SK-N-MC (cell line): ENCODE results near the gene WASHC3.
"Not testable (repeated sequence)": the region's sequence is repeated elsewhere in the genome, so short reads cannot be mapped to it uniquely, and the experiment has no call there.

Source experiments
- DNase-seq: peaks from one replicate; pipeline ENCODE4 v3.0.0-alpha.2; 2011; ENCODE audit warnings: low read depth, low spot score
- H3K27ac ChIP-seq: fragments of 200-600 bp; sonication (generic); 2 replicates; pipeline ENCODE4 v1.5.1; 2016; ENCODE audit warnings: mixed run types
- H3K36me3 ChIP-seq: fragments of 200-600 bp; sonication (generic); 2 replicates; pipeline ENCODE4 v1.6.1; 2017; ENCODE audit warnings: antibody characterized with exemption, low read length, mixed read lengths; ENCODE audit not compliant: insufficient read depth
- H3K4me3 ChIP-seq: fragments of 200-600 bp; sonication (generic); 2 replicates; pipeline ENCODE4 v1.5.1; 2016
- H3K9ac ChIP-seq: fragments of 200-600 bp; sonication (generic); 2 replicates; pipeline ENCODE4 v1.8.0; 2017; ENCODE audit warnings: mixed run types, mixed read lengths; ENCODE audit not compliant: insufficient read length
- H3K9me3 ChIP-seq: fragments of 200-600 bp; sonication (generic); 2 replicates; pipeline ENCODE4 v1.6.1; 2017; ENCODE audit warnings: low read depth, mild to moderate bottlenecking, antibody characterized with exemption, low read length, moderate library complexity, mixed read lengths
- EZH2 ChIP-seq: fragments of 200-600 bp; sonication (generic); IDR thresholded peaks from one replicate; pipeline ENCODE4 v1.6.1; 2017; ENCODE audit warnings: antibody characterized with exemption
- FOXP2 ChIP-seq: optimal IDR thresholded peaks from 2 replicates; pipeline ENCODE3; 2011; ENCODE audit warnings: mild to moderate bottlenecking, moderate library complexity; ENCODE audit not compliant: insufficient read depth; ENCODE audit errors: extremely low read length, control extremely low read depth
- POLR2AphosphoS5 ChIP-seq: IDR thresholded peaks from 2 replicates; pipeline ENCODE4 v1.6.1; 2012; ENCODE audit warnings: mild to moderate bottlenecking, low read depth, low read length, borderline replicate concordance

WASHC3 gene, protein sequence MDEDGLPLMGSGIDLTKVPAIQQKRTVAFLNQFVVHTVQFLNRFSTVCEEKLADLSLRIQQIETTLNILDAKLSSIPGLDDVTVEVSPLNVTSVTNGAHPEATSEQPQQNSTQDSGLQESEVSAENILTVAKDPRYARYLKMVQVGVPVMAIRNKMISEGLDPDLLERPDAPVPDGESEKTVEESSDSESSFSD

DNA sequence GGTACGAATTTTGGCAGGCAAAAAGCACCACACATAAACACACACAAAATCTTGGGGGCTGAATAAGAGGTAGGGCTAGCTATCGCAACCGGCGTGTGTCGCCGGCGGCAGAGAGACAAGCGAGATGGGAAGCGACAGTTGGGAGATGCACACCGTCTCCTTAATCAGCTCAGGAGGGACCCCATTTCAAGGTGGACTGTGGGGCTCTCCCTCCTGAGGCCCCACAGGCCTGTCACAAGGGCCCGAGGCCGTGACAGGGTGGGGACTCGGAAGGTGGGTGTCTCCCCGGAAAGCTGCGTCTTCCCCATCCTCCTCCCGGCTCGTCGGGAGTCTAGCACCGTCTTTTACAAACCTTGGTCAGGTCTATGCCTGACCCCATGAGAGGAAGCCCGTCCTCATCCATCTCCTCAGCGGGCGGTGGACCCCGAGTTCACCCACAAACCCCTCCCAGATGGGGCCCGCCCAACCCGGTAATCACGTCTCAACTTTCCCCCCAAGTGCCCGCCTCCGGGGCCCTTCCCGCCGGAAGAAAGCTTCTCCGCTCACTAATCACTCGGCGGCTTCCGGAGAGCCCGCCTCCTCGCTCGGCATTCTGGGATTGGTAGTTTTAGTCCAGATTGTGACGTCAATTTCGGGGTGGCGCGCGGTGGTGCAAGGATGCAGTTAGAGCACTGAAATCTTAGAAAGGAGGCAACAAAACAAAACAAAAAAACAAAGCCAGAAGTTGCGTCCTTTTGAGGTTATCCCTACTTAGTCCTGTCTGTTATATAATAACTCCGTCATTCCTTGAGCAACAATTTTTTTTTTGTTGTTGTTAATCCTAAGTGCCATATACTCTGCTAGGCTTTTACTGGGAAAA lies at the start of gene WASHC3:
Gene WASHC3, minus strand, starts transcription at position 432 of the 859 bp plus-strand sequence. Its CDS starts 29 bp downstream, at position 403.
- Histone ChIP-seq H3K9ac (peak within 1 kb of the TSS; percentile 78), H3K4me3 (peak within 1 kb of the TSS; percentile 83), H3K9me3 (no peaks in the 10 kb centered on the region), H3K27ac (no peak within 1 kb of the TSS), H3K36me3 (no peaks in the 10 kb centered on the region)
- DNase-seq = peak; percentile 68
- TF ChIP-seq EZH2 (no peak), FOXP2 (peak; percentile 53), POLR2AphosphoS5 (peak; percentile 76)

DNA sequence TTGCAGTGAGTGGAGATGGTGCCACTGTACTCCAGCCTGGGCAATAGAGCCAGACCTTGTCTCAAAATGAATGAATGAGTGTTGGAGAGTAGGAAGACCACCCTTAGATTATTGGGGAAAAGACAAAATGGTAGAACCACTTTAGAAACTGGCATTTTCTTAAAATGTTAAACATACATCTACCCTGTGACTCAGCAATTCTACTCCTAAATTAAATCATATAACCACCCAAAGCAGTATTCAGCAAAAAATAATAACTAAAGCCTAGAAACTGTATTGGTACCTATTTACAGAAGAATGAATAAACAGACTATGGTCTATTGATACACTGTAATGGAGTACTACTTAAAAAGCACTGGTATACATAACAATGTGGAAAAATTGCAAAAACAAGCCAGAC lies 49.0 kb upstream of the WASHC3 start:
- H3K9ac ChIP-seq = no peak overlapping the region
- DNase-seq = no peak
- H3K9me3 ChIP-seq = peaks cover 9% of the 10 kb centered on the region; the same call in 1 of the 2 replicates
- H3K36me3 ChIP-seq = peaks cover 79% of the 10 kb centered on the region
- H3K4me3 ChIP-seq = no peak overlapping the region
- H3K27ac ChIP-seq = no peak overlapping the region
- TF ChIP-seq POLR2AphosphoS5 (no peak), EZH2 (no peak), FOXP2 (no peak)

DNA sequence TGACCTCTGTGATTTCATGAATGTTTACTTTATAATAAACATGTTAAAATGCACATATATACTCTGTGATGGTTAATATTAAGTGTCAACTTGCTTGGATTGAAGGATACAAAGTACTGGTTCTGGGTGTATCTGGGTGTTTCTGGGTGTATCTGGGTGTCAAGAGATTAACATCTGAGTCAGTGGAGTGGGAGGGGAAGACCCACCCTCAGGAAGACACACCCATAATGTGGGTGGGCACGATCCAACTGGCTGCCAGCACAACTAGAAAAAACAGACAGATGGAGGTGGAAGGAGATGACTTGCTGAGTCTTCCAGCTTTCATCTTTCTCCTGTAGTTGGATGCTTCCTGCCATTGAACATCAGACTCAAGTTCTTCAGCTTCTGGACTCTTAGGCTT lies 46.2 kb upstream of the WASHC3 start:
- Histone ChIP-seq H3K27ac (no peak overlapping the region), H3K36me3 (peaks cover 95% of the 10 kb centered on the region), H3K4me3 (no peak overlapping the region), H3K9ac (no peak overlapping the region), H3K9me3 (peaks cover 9% of the 10 kb centered on the region; the same call in 1 of the 2 replicates)
- no peak for TF ChIP-seq FOXP2
- TF ChIP-seq EZH2 = no peak
- no peak for TF ChIP-seq POLR2AphosphoS5
- no peak for DNase-seq

DNA sequence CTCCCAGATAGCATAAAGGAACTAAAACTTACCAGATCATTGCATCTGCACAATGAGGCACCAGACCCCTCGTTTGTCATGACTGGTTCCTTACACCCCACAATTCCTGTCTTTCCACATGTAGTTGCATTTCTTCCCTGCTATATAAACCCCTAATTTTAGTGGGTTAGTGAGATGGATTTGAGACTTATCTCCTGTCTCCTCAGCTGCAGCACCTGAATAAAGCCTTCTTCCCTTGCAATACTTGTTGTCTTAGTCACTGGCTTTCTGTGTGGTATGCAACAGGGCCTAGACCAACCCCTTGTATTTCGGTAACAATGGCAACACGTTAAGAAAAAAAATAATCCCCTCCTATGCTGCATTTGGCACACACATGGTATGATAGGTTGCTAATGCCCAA lies 45.1 kb upstream of the WASHC3 start:
- TF ChIP-seq FOXP2 = no peak
- no peak for TF ChIP-seq POLR2AphosphoS5
- TF ChIP-seq EZH2 = no peak
- Histone ChIP-seq H3K9ac (no peak overlapping the region), H3K9me3 (peaks cover 9% of the 10 kb centered on the region; the same call in 1 of the 2 replicates), H3K4me3 (no peak overlapping the region), H3K27ac (no peak overlapping the region), H3K36me3 (peaks cover 94% of the 10 kb centered on the region)
- DNase-seq = no peak

DNA sequence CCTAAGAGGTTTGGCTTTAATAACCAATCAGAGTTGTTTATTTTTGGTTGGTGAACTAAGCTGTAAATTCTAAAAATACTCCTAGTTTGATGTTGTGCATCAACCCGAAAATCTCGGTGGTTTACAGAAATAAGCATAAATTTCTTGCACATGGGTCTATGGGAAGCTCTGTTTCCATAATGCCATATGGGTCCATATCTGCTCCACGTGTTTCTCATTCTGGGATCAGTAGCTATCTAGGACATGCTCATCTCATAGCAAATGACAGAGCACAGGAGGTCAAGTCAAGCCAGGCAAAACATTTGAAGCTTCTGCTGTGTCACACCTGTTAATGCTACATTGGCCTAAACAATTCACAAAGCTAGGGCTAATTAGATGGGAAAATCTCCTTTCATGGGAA lies 35.1 kb upstream of the WASHC3 start:
- TF ChIP-seq POLR2AphosphoS5 (no peak), FOXP2 (no peak), EZH2 (no peak)

DNA sequence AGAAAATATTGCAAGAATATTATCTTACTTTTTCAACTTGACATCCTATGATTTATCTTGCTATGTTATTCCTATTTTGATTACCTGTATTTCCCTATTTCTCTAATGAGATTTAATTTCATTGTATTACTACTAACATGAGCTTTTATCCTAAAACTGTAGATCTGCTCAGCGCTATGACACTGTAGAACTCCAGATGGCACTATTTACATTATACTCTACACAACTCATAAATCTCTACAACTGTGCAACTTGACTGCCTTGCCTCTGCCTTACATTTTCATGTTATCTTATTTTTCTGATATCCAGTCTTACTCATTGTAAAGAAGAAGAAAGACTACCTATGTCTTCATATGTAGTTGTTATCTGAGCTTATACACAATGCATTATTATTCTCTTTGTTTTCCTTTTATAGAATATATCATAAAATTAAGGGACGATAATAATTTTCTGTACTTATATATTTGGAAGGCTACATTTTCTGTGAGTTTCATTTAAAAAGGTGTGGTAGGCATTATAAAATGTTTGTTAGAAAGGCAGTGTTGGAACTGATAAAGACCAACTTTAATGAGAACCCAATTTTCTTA lies 34.0 kb upstream of the WASHC3 start:
- no peaks in the 10 kb centered on the region for H3K9me3 ChIP-seq
- peak; percentile 52 for DNase-seq
- no peak for TF ChIP-seq FOXP2
- no peak for TF ChIP-seq EZH2
- TF ChIP-seq POLR2AphosphoS5 = no peak
- H3K9ac ChIP-seq = no peak overlapping the region
- no peak overlapping the region for H3K4me3 ChIP-seq
- no peak overlapping the region for H3K27ac ChIP-seq
- H3K36me3 ChIP-seq = peaks cover 40% of the 10 kb centered on the region

More for the DNA sequence above, 35.1 kb upstream of the WASHC3 start:
- no peaks in the 10 kb centered on the region for H3K9me3 ChIP-seq
- H3K4me3 ChIP-seq = no peak overlapping the region
- H3K27ac ChIP-seq = peak overlapping the region; percentile 44; the same call in 1 of the 2 replicates
- no peak overlapping the region for H3K9ac ChIP-seq
- no peak for DNase-seq
- peaks cover 37% of the 10 kb centered on the region for H3K36me3 ChIP-seq

DNA sequence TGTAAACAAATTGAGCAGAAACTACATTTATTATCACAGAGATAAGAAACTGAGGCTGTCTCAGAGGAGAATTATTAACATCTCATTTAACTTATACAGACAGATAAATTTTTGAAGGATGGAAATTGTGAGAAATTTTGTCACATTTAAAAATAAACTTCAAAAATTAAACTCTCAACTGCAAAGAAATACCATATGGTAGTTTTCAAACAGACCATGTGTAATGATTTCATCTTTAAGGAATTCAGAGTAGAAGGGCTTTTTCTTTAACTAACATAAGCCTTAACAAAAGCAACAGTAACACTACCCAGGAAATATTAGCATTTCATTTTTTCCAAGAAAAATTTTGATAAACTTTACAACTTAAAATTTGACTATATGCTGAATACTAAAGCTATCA lies 31.5 kb upstream of the WASHC3 start:
- H3K9ac ChIP-seq = peak overlapping the region; percentile 24
- peaks cover 40% of the 10 kb centered on the region for H3K36me3 ChIP-seq
- no peak for TF ChIP-seq FOXP2
- H3K4me3 ChIP-seq = no peak overlapping the region
- no peak for DNase-seq
- no peaks in the 10 kb centered on the region for H3K9me3 ChIP-seq
- H3K27ac ChIP-seq = peak overlapping the region; percentile 75

DNA sequence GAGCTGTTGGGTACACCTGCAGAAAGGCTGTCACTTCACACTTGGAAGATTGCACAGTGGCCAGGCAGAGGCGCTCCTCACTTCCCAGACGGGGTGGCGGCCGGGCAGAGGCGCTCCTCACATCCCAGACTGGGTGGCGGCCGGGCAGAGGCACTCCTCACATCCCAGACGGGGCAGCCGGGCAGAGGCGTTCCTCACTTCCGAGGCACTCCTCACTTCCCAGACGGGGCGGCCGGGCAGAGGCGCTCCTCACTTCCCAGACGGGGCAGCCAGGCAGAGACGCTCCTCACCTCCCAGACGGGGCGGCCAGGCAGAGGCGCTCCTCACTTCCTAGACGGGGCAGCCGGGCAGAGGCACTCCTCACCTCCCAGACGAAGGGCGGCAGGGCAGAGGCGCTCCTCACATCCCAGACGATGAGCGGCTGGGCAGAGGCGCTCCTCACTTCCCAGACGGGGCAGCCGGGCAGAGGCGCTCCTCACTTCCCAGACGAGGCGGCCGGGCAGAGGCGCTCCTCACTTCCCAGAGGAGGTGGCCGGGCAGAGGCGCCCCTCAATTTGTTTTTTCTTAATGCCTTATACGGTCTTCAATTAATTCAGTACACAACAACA lies 27.5 kb upstream of the WASHC3 start:
- H3K4me3 ChIP-seq, DNase-seq, H3K9ac ChIP-seq, H3K27ac ChIP-seq, H3K9me3 ChIP-seq: not testable (repeated sequence)
- H3K36me3 ChIP-seq = peaks cover 32% of the 10 kb centered on the region
